Right atrium auricular region (tissue), 2 donors: ENCODE data around the gene ARRDC3. TPM values are rescaled to one million over a fixed set of nuclear protein-coding genes. Genes with fewer than 3 reads are reported as not detected.

Source experiments
- DNase-seq: peaks from one replicate; pipeline ENCODE4 v3.0.0-alpha.2; 2019; ENCODE audit warnings: low spot score
- H3K27ac ChIP-seq, 2 donors: fragments of 200-600 bp; sonication (generic); 1 replicate in 1 of 2; 2 replicates in 1 of 2; pipeline ENCODE4 v1.5.1; 2016 to 2019
- H3K27me3 ChIP-seq, 2 donors: fragments of 200-600 bp; sonication (generic); one replicate each; pipeline versions ENCODE4 v1.5.1 to v1.6.0; 2017 to 2019
- H3K36me3 ChIP-seq: fragments of 200-600 bp; sonication (generic); one replicate; pipeline ENCODE4 v1.5.1; 2016
- H3K4me1 ChIP-seq, 2 donors: fragments of 200-600 bp; sonication (generic); one replicate each; pipeline versions ENCODE4 v1.5.1 to v1.6.0; 2017 to 2019
- H3K4me3 ChIP-seq, 2 donors: fragments of 200-600 bp; sonication (generic); 1 replicate in 1 of 2; 2 replicates in 1 of 2; pipeline ENCODE4 v1.5.1; 2017 to 2019; ENCODE audit warnings: mild to moderate bottlenecking in 1 of 2, moderate library complexity in 1 of 2
- H3K9me3 ChIP-seq, 2 donors: fragments of 200-600 bp; sonication (generic); one replicate each; pipeline ENCODE4 v1.5.1; 2019
- CTCF ChIP-seq, 2 donors: fragments of 200-600 bp; sonication (generic); IDR thresholded peaks; one replicate each; pipeline ENCODE4 v1.5.1; 2019; ENCODE audit warnings: antibody characterized with exemption in 2 of 2
- total RNA-seq, 2 donors: library from RNA; depleted of rRNA; stranded (reverse); fragments of >200 nt; gene quantifications; one replicate each; pipeline ENCODE4 v1.1.0, GENCODE V29; 2016

The ARRDC3 gene
- total RNA-seq, 2 donors from 2014 or later, result 11.2 to 15.2 TPM

GRCh38 chr5:91319667-91320066, 63.5 kb downstream of the ARRDC3 start:
- no peaks in the 10 kb centered on the region for H3K9me3 ChIP-seq
- TF ChIP-seq CTCF (IDR thresholded peaks at IDR 0.05), result no peak
- no peak for DNase-seq
- H3K4me1 ChIP-seq, result peaks cover 0 to 2% of the 10 kb centered on the region in 2 donors
- H3K4me3 ChIP-seq, result no peak overlapping the region
- no peaks in the 10 kb centered on the region for H3K27me3 ChIP-seq
- no peak overlapping the region for H3K27ac ChIP-seq
- H3K36me3 ChIP-seq, result no peaks in the 10 kb centered on the region

- no peaks in the 10 kb centered on the region for H3K36me3 ChIP-seq
- no peaks in the 10 kb centered on the region for H3K9me3 ChIP-seq
- no peak for TF ChIP-seq CTCF (IDR thresholded peaks at IDR 0.05)
- no peak overlapping the region for H3K27ac ChIP-seq
- no peak overlapping the region for H3K4me3 ChIP-seq
- H3K27me3 ChIP-seq, result no peaks in the 10 kb centered on the region
- DNase-seq, result no peak
- H3K4me1 ChIP-seq, result peaks cover 0 to 8% of the 10 kb centered on the region in 2 donors
Observed at GRCh38 chr5:91318724-91319123, 64.4 kb downstream of the ARRDC3 start.
